Measurements from ENCODE around the gene PLXNA2. TPM values are rescaled to one million over a fixed set of nuclear protein-coding genes. Genes with fewer than 3 reads are reported as not detected.

The PLXNA2 gene
- total RNA-seq, 1 donor from 2014 or later = 0.07 TPM

GRCh38 chr1:208009706-208010444 is 234.3 kb downstream of the PLXNA2 start:
- Mint-ChIP-seq H3K27ac (no peak overlapping the region), H3K9me3 (no peaks in the 10 kb centered on the region), H3K27me3 (ENCODE audit: low read depth) (peaks cover 5% of the 10 kb centered on the region), H3K36me3 (ENCODE audit: low read depth) (no peaks in the 10 kb centered on the region), H3K4me1 (ENCODE audit: low read depth) (no peaks in the 10 kb centered on the region), H3K4me3 (ENCODE audit: low read depth) (no peak overlapping the region)
- intact Hi-C loops (cut with micrococcal nuclease) = no loop called here
- DNase-seq (ENCODE audit: low spot score) = no peak

- H3K27me3 Mint-ChIP-seq (ENCODE audit: low read depth) = peaks cover 3% of the 10 kb centered on the region
- H3K9me3 Mint-ChIP-seq = no peaks in the 10 kb centered on the region
- H3K4me1 Mint-ChIP-seq (ENCODE audit: low read depth) = no peaks in the 10 kb centered on the region
- intact Hi-C loops (cut with micrococcal nuclease) = no loop called here
- no peak overlapping the region for H3K27ac Mint-ChIP-seq
- H3K36me3 Mint-ChIP-seq (ENCODE audit: low read depth) = no peaks in the 10 kb centered on the region
- no peak for DNase-seq (ENCODE audit: low spot score)
- no peak overlapping the region for H3K4me3 Mint-ChIP-seq (ENCODE audit: low read depth)
These were observed 234.9 kb downstream of the PLXNA2 start for GRCh38 chr1:208009303-208009702.

- DNase-seq (ENCODE audit: low spot score) = no peak
- no peak overlapping the region for H3K27ac Mint-ChIP-seq
- peaks cover 3% of the 10 kb centered on the region for H3K27me3 Mint-ChIP-seq (ENCODE audit: low read depth)
- intact Hi-C loops (cut with micrococcal nuclease) = no loop called here
- no peak overlapping the region for H3K4me3 Mint-ChIP-seq (ENCODE audit: low read depth)
- no peaks in the 10 kb centered on the region for H3K36me3 Mint-ChIP-seq (ENCODE audit: low read depth)
- H3K9me3 Mint-ChIP-seq = no peaks in the 10 kb centered on the region
- H3K4me1 Mint-ChIP-seq (ENCODE audit: low read depth) = no peaks in the 10 kb centered on the region
These were observed 235.7 kb downstream of the PLXNA2 start for GRCh38 chr1:208008534-208008933.

- intact Hi-C loops (cut with micrococcal nuclease) = no loop called here
These were observed 236.2 kb downstream of the PLXNA2 start for GRCh38 chr1:208007938-208008342.

GRCh38 chr1:208007319-208007937 is 236.8 kb downstream of the PLXNA2 start:
- no peak for DNase-seq (ENCODE audit: low spot score)
- intact Hi-C loops (cut with micrococcal nuclease) = no loop called here
- H3K36me3 Mint-ChIP-seq (ENCODE audit: low read depth) = no peaks in the 10 kb centered on the region
- H3K27ac Mint-ChIP-seq = no peak overlapping the region
- no peak overlapping the region for H3K4me3 Mint-ChIP-seq (ENCODE audit: low read depth)
- H3K27me3 Mint-ChIP-seq (ENCODE audit: low read depth) = peaks cover 3% of the 10 kb centered on the region
- no peaks in the 10 kb centered on the region for H3K4me1 Mint-ChIP-seq (ENCODE audit: low read depth)
- no peaks in the 10 kb centered on the region for H3K9me3 Mint-ChIP-seq

More at GRCh38 chr1:208007938-208008342, 236.2 kb downstream of the PLXNA2 start:
- no peaks in the 10 kb centered on the region for H3K4me1 Mint-ChIP-seq (ENCODE audit: low read depth)
- no peak for DNase-seq (ENCODE audit: low spot score)
- no peak overlapping the region for H3K4me3 Mint-ChIP-seq (ENCODE audit: low read depth)
- H3K27ac Mint-ChIP-seq = no peak overlapping the region
- no peaks in the 10 kb centered on the region for H3K9me3 Mint-ChIP-seq
- H3K27me3 Mint-ChIP-seq (ENCODE audit: low read depth) = peaks cover 3% of the 10 kb centered on the region
- no peaks in the 10 kb centered on the region for H3K36me3 Mint-ChIP-seq (ENCODE audit: low read depth)

- Mint-ChIP-seq H3K4me1 (ENCODE audit: low read depth) (no peaks in the 10 kb centered on the region), H3K27me3 (ENCODE audit: low read depth) (peaks cover 3% of the 10 kb centered on the region), H3K9me3 (no peaks in the 10 kb centered on the region), H3K4me3 (ENCODE audit: low read depth) (no peak overlapping the region), H3K27ac (no peak overlapping the region), H3K36me3 (ENCODE audit: low read depth) (no peaks in the 10 kb centered on the region)
- intact Hi-C loops (cut with micrococcal nuclease) = no loop called here
- DNase-seq (ENCODE audit: low spot score) = no peak
These were observed 237.8 kb downstream of the PLXNA2 start for GRCh38 chr1:208006258-208006920.

GRCh38 chr1:208004851-208005250 is 239.3 kb downstream of the PLXNA2 start:
- Mint-ChIP-seq H3K4me3 (ENCODE audit: low read depth) (no peak overlapping the region), H3K27ac (no peak overlapping the region), H3K36me3 (ENCODE audit: low read depth) (no peaks in the 10 kb centered on the region), H3K9me3 (no peaks in the 10 kb centered on the region), H3K4me1 (ENCODE audit: low read depth) (no peaks in the 10 kb centered on the region), H3K27me3 (ENCODE audit: low read depth) (peaks cover 3% of the 10 kb centered on the region)
- no peak for DNase-seq (ENCODE audit: low spot score)
- intact Hi-C loops (cut with micrococcal nuclease) = no loop called here

GRCh38 chr1:208003241-208003640 is 240.9 kb downstream of the PLXNA2 start:
- Mint-ChIP-seq H3K27ac (no peak overlapping the region), H3K27me3 (ENCODE audit: low read depth) (peaks cover 4% of the 10 kb centered on the region), H3K4me1 (ENCODE audit: low read depth) (no peaks in the 10 kb centered on the region), H3K9me3 (no peaks in the 10 kb centered on the region), H3K4me3 (ENCODE audit: low read depth) (no peak overlapping the region), H3K36me3 (ENCODE audit: low read depth) (no peaks in the 10 kb centered on the region)
- DNase-seq (ENCODE audit: low spot score) = no peak
- intact Hi-C loops (cut with micrococcal nuclease) = no loop called here

- intact Hi-C loops (cut with micrococcal nuclease) = no loop called here
These were observed 241.5 kb downstream of the PLXNA2 start for GRCh38 chr1:208002672-208003071.

GRCh38 chr1:208002078-208002477 is 242.1 kb downstream of the PLXNA2 start:
- intact Hi-C loops (cut with micrococcal nuclease) = no loop called here
- no peaks in the 10 kb centered on the region for H3K9me3 Mint-ChIP-seq
- no peak for DNase-seq (ENCODE audit: low spot score)
- H3K36me3 Mint-ChIP-seq (ENCODE audit: low read depth) = no peaks in the 10 kb centered on the region
- no peak overlapping the region for H3K27ac Mint-ChIP-seq
- no peak overlapping the region for H3K4me3 Mint-ChIP-seq (ENCODE audit: low read depth)
- no peaks in the 10 kb centered on the region for H3K4me1 Mint-ChIP-seq (ENCODE audit: low read depth)
- H3K27me3 Mint-ChIP-seq (ENCODE audit: low read depth) = peaks cover 4% of the 10 kb centered on the region

More at GRCh38 chr1:208002672-208003071, 241.5 kb downstream of the PLXNA2 start:
- Mint-ChIP-seq H3K4me3 (ENCODE audit: low read depth) (no peak overlapping the region), H3K27ac (no peak overlapping the region), H3K9me3 (no peaks in the 10 kb centered on the region), H3K36me3 (ENCODE audit: low read depth) (no peaks in the 10 kb centered on the region), H3K4me1 (ENCODE audit: low read depth) (no peaks in the 10 kb centered on the region), H3K27me3 (ENCODE audit: low read depth) (peaks cover 4% of the 10 kb centered on the region)
- no peak for DNase-seq (ENCODE audit: low spot score)

GRCh38 chr1:208000504-208000903 is 243.7 kb downstream of the PLXNA2 start:
- Mint-ChIP-seq H3K27me3 (ENCODE audit: low read depth) (peaks cover 6% of the 10 kb centered on the region), H3K9me3 (no peaks in the 10 kb centered on the region), H3K4me3 (ENCODE audit: low read depth) (no peak overlapping the region), H3K4me1 (ENCODE audit: low read depth) (no peaks in the 10 kb centered on the region), H3K27ac (no peak overlapping the region), H3K36me3 (ENCODE audit: low read depth) (no peaks in the 10 kb centered on the region)
- intact Hi-C loops (cut with micrococcal nuclease) = no loop called here
- no peak for DNase-seq (ENCODE audit: low spot score)

- Mint-ChIP-seq H3K9me3 (no peaks in the 10 kb centered on the region), H3K27ac (no peak overlapping the region), H3K36me3 (ENCODE audit: low read depth) (no peaks in the 10 kb centered on the region), H3K4me1 (ENCODE audit: low read depth) (no peaks in the 10 kb centered on the region), H3K27me3 (ENCODE audit: low read depth) (peaks cover 11% of the 10 kb centered on the region), H3K4me3 (ENCODE audit: low read depth) (no peak overlapping the region)
- intact Hi-C loops (cut with micrococcal nuclease) = no loop called here
- no peak for DNase-seq (ENCODE audit: low spot score)
These were observed 244.2 kb downstream of the PLXNA2 start for GRCh38 chr1:207999972-208000371.

- no peaks in the 10 kb centered on the region for H3K4me1 Mint-ChIP-seq (ENCODE audit: low read depth)
- no peaks in the 10 kb centered on the region for H3K9me3 Mint-ChIP-seq
- H3K4me3 Mint-ChIP-seq (ENCODE audit: low read depth) = no peak overlapping the region
- no peaks in the 10 kb centered on the region for H3K36me3 Mint-ChIP-seq (ENCODE audit: low read depth)
- H3K27me3 Mint-ChIP-seq (ENCODE audit: low read depth) = peaks cover 14% of the 10 kb centered on the region
- no peak overlapping the region for H3K27ac Mint-ChIP-seq
- DNase-seq (ENCODE audit: low spot score) = no peak
- intact Hi-C loops (cut with micrococcal nuclease) = no loop called here
These were observed 244.8 kb downstream of the PLXNA2 start for GRCh38 chr1:207999274-207999915.
